ENCODE results near the gene MRTFA.

MRTFA gene

GRCh38 chr22:40485813-40486667, 150.5 kb downstream of the MRTFA start:
- Histone ChIP-seq H2BK5ac (ENCODE audit: low read length) (no peak overlapping the region), H2AFZ (ENCODE audit: low read length) (no peak overlapping the region), H4K91ac (ENCODE audit: low read depth, low read length, poor library complexity) (no peak overlapping the region), H3K27me3 (ENCODE audit: control insufficient read depth in 3 of 3, insufficient read depth in 3 of 3, low read depth in 1 of 3, low read length in 3 of 3) (no peaks in the 10 kb centered on the region), H3K23ac (ENCODE audit: low read depth, low read length, poor library complexity) (no peak overlapping the region), H3K79me1 (ENCODE audit: low read depth, low read length) (peaks cover 1% of the 10 kb centered on the region), H3K36me3 (replicated peaks in 1 of 2; ENCODE audit: control insufficient read depth in 2 of 2, insufficient read depth in 2 of 2, low read length in 2 of 2) (no peaks in the 10 kb centered on the region), H4K8ac (ENCODE audit: low read depth, low read length) (no peak overlapping the region), H3K4me2 (ENCODE audit: insufficient read depth, low read length, poor library complexity, severe bottlenecking) (no peak overlapping the region), H3K18ac (ENCODE audit: low read length) (no peak overlapping the region), H3K4ac (ENCODE audit: low read length) (no peak overlapping the region), H3K9ac (ENCODE audit: low read depth, low read length, poor library complexity) (no peak overlapping the region), H3K4me3 (ENCODE audit: low read length in 2 of 2) (no peak overlapping the region), H2BK15ac (ENCODE audit: low read length) (no peak overlapping the region), H2AK5ac (ENCODE audit: low read depth, low read length) (no peak overlapping the region), H2BK12ac (ENCODE audit: low read length) (no peak overlapping the region), H2BK120ac (ENCODE audit: low read depth, low read length) (no peak overlapping the region), H3K27ac (replicated peaks; ENCODE audit: low read length) (no peak overlapping the region), H3K14ac (ENCODE audit: low read length) (no peak overlapping the region), H3K9me3 (replicated peaks in 1 of 2; ENCODE audit: control insufficient read depth in 2 of 2, insufficient read depth in 1 of 2, low read depth in 1 of 2, low read length in 2 of 2) (peaks cover 0 to 4% of the 10 kb centered on the region in 2 donors), H3K4me1 (ENCODE audit: control insufficient read depth in 2 of 2, insufficient read depth in 1 of 2, low read depth in 1 of 2, low read length in 2 of 2) (peaks cover 0 to 2% of the 10 kb centered on the region in 2 donors)
- no peak for DNase-seq (ENCODE audit: low spot score)
- WGBS, 2 donors (ENCODE audit: extremely low coverage in 2 of 2, insufficient read length in 2 of 2, insufficient replicate concordance in 1 of 2) = no CpG with 5 or more reads among the region's 12 CpGs

- H3K36me3 ChIP-seq (replicated peaks in 1 of 2; ENCODE audit: control insufficient read depth in 2 of 2, insufficient read depth in 2 of 2, low read length in 2 of 2) = no peaks in the 10 kb centered on the region
- H3K27ac ChIP-seq (replicated peaks; ENCODE audit: low read length) = no peak overlapping the region
- H2BK120ac ChIP-seq (ENCODE audit: low read depth, low read length) = no peak overlapping the region
- H2AFZ ChIP-seq (ENCODE audit: low read length) = no peak overlapping the region
- no peak overlapping the region for H3K18ac ChIP-seq (ENCODE audit: low read length)
- H3K23ac ChIP-seq (ENCODE audit: low read depth, low read length, poor library complexity) = no peak overlapping the region
- WGBS, 2 donors (ENCODE audit: extremely low coverage in 2 of 2, insufficient read length in 2 of 2, insufficient replicate concordance in 1 of 2) = no CpG with 5 or more reads among the region's 7 CpGs
- H2AK5ac ChIP-seq (ENCODE audit: low read depth, low read length) = no peak overlapping the region
- H3K4ac ChIP-seq (ENCODE audit: low read length) = no peak overlapping the region
- H2BK15ac ChIP-seq (ENCODE audit: low read length) = no peak overlapping the region
- H4K91ac ChIP-seq (ENCODE audit: low read depth, low read length, poor library complexity) = no peak overlapping the region
- H2BK5ac ChIP-seq (ENCODE audit: low read length) = no peak overlapping the region
- no peak overlapping the region for H3K9ac ChIP-seq (ENCODE audit: low read depth, low read length, poor library complexity)
- H3K79me1 ChIP-seq (ENCODE audit: low read depth, low read length) = peaks cover 1% of the 10 kb centered on the region
- H3K4me2 ChIP-seq (ENCODE audit: insufficient read depth, low read length, poor library complexity, severe bottlenecking) = no peak overlapping the region
- H3K4me1 ChIP-seq (ENCODE audit: control insufficient read depth in 2 of 2, insufficient read depth in 1 of 2, low read depth in 1 of 2, low read length in 2 of 2) = peaks cover 0 to 2% of the 10 kb centered on the region in 2 donors
- H3K9me3 ChIP-seq (replicated peaks in 1 of 2; ENCODE audit: control insufficient read depth in 2 of 2, insufficient read depth in 1 of 2, low read depth in 1 of 2, low read length in 2 of 2) = peaks cover 0 to 4% of the 10 kb centered on the region in 2 donors
- no peak overlapping the region for H2BK12ac ChIP-seq (ENCODE audit: low read length)
- no peak overlapping the region for H3K4me3 ChIP-seq (ENCODE audit: low read length in 2 of 2)
- H3K27me3 ChIP-seq (ENCODE audit: control insufficient read depth in 3 of 3, insufficient read depth in 3 of 3, low read depth in 1 of 3, low read length in 3 of 3) = no peaks in the 10 kb centered on the region
- H3K14ac ChIP-seq (ENCODE audit: low read length) = no peak overlapping the region
- no peak overlapping the region for H4K8ac ChIP-seq (ENCODE audit: low read depth, low read length)
- no peak for DNase-seq (ENCODE audit: low spot score)
These were observed 151.4 kb downstream of the MRTFA start for GRCh38 chr22:40484906-40485669.

- no peak for DNase-seq (ENCODE audit: low spot score)
- H3K4me3 ChIP-seq (ENCODE audit: low read length in 2 of 2) = no peak overlapping the region
- WGBS, 2 donors (ENCODE audit: extremely low coverage in 2 of 2, insufficient read length in 2 of 2, insufficient replicate concordance in 1 of 2) = no CpG with 5 or more reads among the region's 5 CpGs
- H3K4me1 ChIP-seq (ENCODE audit: control insufficient read depth in 2 of 2, insufficient read depth in 1 of 2, low read depth in 1 of 2, low read length in 2 of 2) = peaks cover 0 to 6% of the 10 kb centered on the region in 2 donors
- H2AFZ ChIP-seq (ENCODE audit: low read length) = no peak overlapping the region
- H3K27me3 ChIP-seq (ENCODE audit: control insufficient read depth in 3 of 3, insufficient read depth in 3 of 3, low read depth in 1 of 3, low read length in 3 of 3) = no peaks in the 10 kb centered on the region
- no peak overlapping the region for H3K9ac ChIP-seq (ENCODE audit: low read depth, low read length, poor library complexity)
- H3K23ac ChIP-seq (ENCODE audit: low read depth, low read length, poor library complexity) = no peak overlapping the region
- H2BK120ac ChIP-seq (ENCODE audit: low read depth, low read length) = no peak overlapping the region
- H4K8ac ChIP-seq (ENCODE audit: low read depth, low read length) = no peak overlapping the region
- H4K91ac ChIP-seq (ENCODE audit: low read depth, low read length, poor library complexity) = no peak overlapping the region
- peaks cover 0 to 4% of the 10 kb centered on the region in 2 donors for H3K9me3 ChIP-seq (replicated peaks in 1 of 2; ENCODE audit: control insufficient read depth in 2 of 2, insufficient read depth in 1 of 2, low read depth in 1 of 2, low read length in 2 of 2)
- no peak overlapping the region for H3K4ac ChIP-seq (ENCODE audit: low read length)
- no peak overlapping the region for H2BK5ac ChIP-seq (ENCODE audit: low read length)
- H3K36me3 ChIP-seq (replicated peaks in 1 of 2; ENCODE audit: control insufficient read depth in 2 of 2, insufficient read depth in 2 of 2, low read length in 2 of 2) = no peaks in the 10 kb centered on the region
- H2AK5ac ChIP-seq (ENCODE audit: low read depth, low read length) = no peak overlapping the region
- no peak overlapping the region for H3K14ac ChIP-seq (ENCODE audit: low read length)
- H3K27ac ChIP-seq (replicated peaks; ENCODE audit: low read length) = no peak overlapping the region
- no peak overlapping the region for H2BK12ac ChIP-seq (ENCODE audit: low read length)
- H3K4me2 ChIP-seq (ENCODE audit: insufficient read depth, low read length, poor library complexity, severe bottlenecking) = no peak overlapping the region
- no peak overlapping the region for H3K18ac ChIP-seq (ENCODE audit: low read length)
- no peak overlapping the region for H2BK15ac ChIP-seq (ENCODE audit: low read length)
- H3K79me1 ChIP-seq (ENCODE audit: low read depth, low read length) = peaks cover 1% of the 10 kb centered on the region
These were observed 153.6 kb downstream of the MRTFA start for GRCh38 chr22:40482886-40483285.

- no peak overlapping the region for H3K4ac ChIP-seq (ENCODE audit: low read length)
- H3K79me1 ChIP-seq (ENCODE audit: low read depth, low read length) = peaks cover 1% of the 10 kb centered on the region
- H3K14ac ChIP-seq (ENCODE audit: low read length) = no peak overlapping the region
- no peak overlapping the region for H4K8ac ChIP-seq (ENCODE audit: low read depth, low read length)
- H3K18ac ChIP-seq (ENCODE audit: low read length) = no peak overlapping the region
- no peak overlapping the region for H3K9ac ChIP-seq (ENCODE audit: low read depth, low read length, poor library complexity)
- H2BK5ac ChIP-seq (ENCODE audit: low read length) = no peak overlapping the region
- H2AFZ ChIP-seq (ENCODE audit: low read length) = no peak overlapping the region
- H3K4me2 ChIP-seq (ENCODE audit: insufficient read depth, low read length, poor library complexity, severe bottlenecking) = no peak overlapping the region
- no peak overlapping the region for H2BK120ac ChIP-seq (ENCODE audit: low read depth, low read length)
- H4K91ac ChIP-seq (ENCODE audit: low read depth, low read length, poor library complexity) = no peak overlapping the region
- H3K9me3 ChIP-seq (replicated peaks in 1 of 2; ENCODE audit: control insufficient read depth in 2 of 2, insufficient read depth in 1 of 2, low read depth in 1 of 2, low read length in 2 of 2) = peaks cover 0 to 4% of the 10 kb centered on the region in 2 donors
- no peaks in the 10 kb centered on the region for H3K36me3 ChIP-seq (replicated peaks in 1 of 2; ENCODE audit: control insufficient read depth in 2 of 2, insufficient read depth in 2 of 2, low read length in 2 of 2)
- no peak overlapping the region for H3K23ac ChIP-seq (ENCODE audit: low read depth, low read length, poor library complexity)
- DNase-seq (ENCODE audit: low spot score) = no peak
- no peak overlapping the region for H3K4me3 ChIP-seq (ENCODE audit: low read length in 2 of 2)
- no peak overlapping the region for H3K27ac ChIP-seq (replicated peaks; ENCODE audit: low read length)
- no peak overlapping the region for H2AK5ac ChIP-seq (ENCODE audit: low read depth, low read length)
- peaks cover 0 to 6% of the 10 kb centered on the region in 2 donors for H3K4me1 ChIP-seq (ENCODE audit: control insufficient read depth in 2 of 2, insufficient read depth in 1 of 2, low read depth in 1 of 2, low read length in 2 of 2)
- no peak overlapping the region for H2BK12ac ChIP-seq (ENCODE audit: low read length)
- H2BK15ac ChIP-seq (ENCODE audit: low read length) = no peak overlapping the region
- no peaks in the 10 kb centered on the region for H3K27me3 ChIP-seq (ENCODE audit: control insufficient read depth in 3 of 3, insufficient read depth in 3 of 3, low read depth in 1 of 3, low read length in 3 of 3)
These were observed 154.1 kb downstream of the MRTFA start for GRCh38 chr22:40482391-40482790.
